OCI-LY1 (cell line): Measurements from ENCODE around the gene TCF3.

Source experiments
- EZH2 ChIP-seq: fragments of 200-600 bp; sonication (generic), shearing (Covaris generic); IDR thresholded peaks from 2 replicates; pipeline ENCODE4 v1.8.0; 2017; ENCODE audit warnings: borderline replicate concordance, mixed run types, mild to moderate bottlenecking, antibody characterized with exemption, low read length, moderate library complexity, mixed read lengths
- TF ChIP-seq, protein P1 (sequence below): fragments of 200-600 bp; sonication (generic), shearing (Covaris generic); IDR thresholded peaks from 2 replicates; pipeline ENCODE4 v1.5.1; 2017; ENCODE audit warnings: mild to moderate bottlenecking, antibody characterized with exemption, low read length, moderate library complexity, mixed read lengths

DNA sequence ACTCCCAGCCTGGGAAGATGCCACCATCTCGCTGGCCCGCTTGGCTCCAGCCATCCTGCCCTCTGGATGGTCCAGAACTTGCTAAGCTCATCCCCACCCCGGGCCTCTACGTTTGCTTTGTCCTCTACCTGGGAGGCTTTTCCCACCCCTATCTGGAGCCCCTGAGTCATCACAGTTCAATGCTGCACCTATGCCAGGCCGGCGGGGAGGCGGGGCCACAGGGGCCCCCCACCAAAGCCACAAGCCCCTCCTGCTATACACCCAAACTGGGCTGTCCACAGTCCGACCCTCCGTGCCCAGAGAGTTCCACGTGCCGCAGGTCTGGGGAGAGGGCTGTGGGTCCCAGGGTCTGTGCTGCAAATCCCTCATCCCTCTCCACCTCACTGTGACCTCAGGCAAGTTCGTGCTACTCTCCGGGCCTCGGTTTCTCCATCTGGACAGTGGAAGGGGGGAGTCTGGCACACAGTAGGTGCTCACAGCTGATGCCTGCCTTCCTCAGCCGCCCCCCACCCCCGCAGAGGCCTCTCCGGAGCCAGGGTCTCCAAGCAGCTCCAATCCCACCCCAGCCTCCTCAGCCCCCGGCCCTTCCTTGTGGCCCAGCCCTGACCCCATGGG lies 1.9 kb upstream of the TCF3 start:
- TF ChIP-seq, protein P1, sequence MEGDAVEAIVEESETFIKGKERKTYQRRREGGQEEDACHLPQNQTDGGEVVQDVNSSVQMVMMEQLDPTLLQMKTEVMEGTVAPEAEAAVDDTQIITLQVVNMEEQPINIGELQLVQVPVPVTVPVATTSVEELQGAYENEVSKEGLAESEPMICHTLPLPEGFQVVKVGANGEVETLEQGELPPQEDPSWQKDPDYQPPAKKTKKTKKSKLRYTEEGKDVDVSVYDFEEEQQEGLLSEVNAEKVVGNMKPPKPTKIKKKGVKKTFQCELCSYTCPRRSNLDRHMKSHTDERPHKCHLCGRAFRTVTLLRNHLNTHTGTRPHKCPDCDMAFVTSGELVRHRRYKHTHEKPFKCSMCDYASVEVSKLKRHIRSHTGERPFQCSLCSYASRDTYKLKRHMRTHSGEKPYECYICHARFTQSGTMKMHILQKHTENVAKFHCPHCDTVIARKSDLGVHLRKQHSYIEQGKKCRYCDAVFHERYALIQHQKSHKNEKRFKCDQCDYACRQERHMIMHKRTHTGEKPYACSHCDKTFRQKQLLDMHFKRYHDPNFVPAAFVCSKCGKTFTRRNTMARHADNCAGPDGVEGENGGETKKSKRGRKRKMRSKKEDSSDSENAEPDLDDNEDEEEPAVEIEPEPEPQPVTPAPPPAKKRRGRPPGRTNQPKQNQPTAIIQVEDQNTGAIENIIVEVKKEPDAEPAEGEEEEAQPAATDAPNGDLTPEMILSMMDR, result no peak
- no peak for TF ChIP-seq EZH2
